Thyroid gland (tissue), 4 donors: ENCODE data around the gene PRKCE. TPM values are rescaled to one million over a fixed set of nuclear protein-coding genes. Genes with fewer than 3 reads are reported as not detected.

Source experiments
- DNase-seq, 2 donors: peaks; one replicate each; pipeline ENCODE4 v3.0.0-alpha.2; 2019
- H3K27ac ChIP-seq, 3 donors: fragments of 200-600 bp; sonication (generic); 1 replicate in 2 of 3; 2 replicates in 1 of 3; pipeline ENCODE4 v1.5.1; 2016 to 2019; ENCODE audit warnings: mild to moderate bottlenecking in 1 of 3, moderate library complexity in 1 of 3
- H3K27me3 ChIP-seq: fragments of 200-600 bp; sonication (generic); one replicate; pipeline ENCODE4 v1.5.1; 2019
- H3K36me3 ChIP-seq, 2 donors: fragments of 200-600 bp; sonication (generic); one replicate each; pipeline ENCODE4 v1.5.1; 2016 to 2019
- H3K4me1 ChIP-seq, 2 donors: fragments of 200-600 bp; sonication (generic); one replicate each; pipeline ENCODE4 v1.5.1; 2017 to 2019
- H3K4me3 ChIP-seq, 3 donors: fragments of 200-600 bp; sonication (generic); replicated peaks in 1 of 3; 1 replicate in 2 of 3; 2 replicates in 1 of 3; pipeline ENCODE4 v1.5.1; 2016; ENCODE audit warnings: mild to moderate bottlenecking in 1 of 3
- H3K9me3 ChIP-seq: fragments of 200-600 bp; sonication (generic); one replicate; pipeline ENCODE4 v1.5.1; 2017
- CTCF ChIP-seq, 6 experiments: fragments of 200-600 bp in 3 of 6; fragments of 450-650 bp in 3 of 6; sonication (generic) in 3 of 6; IDR thresholded peaks; one replicate each; pipeline ENCODE4 v1.5.1; 2016 to 2019; ENCODE audit warnings: antibody characterized with exemption in 6 of 6, mild to moderate bottlenecking in 2 of 6, inconsistent platforms in 1 of 6, moderate library complexity in 1 of 6
- POLR2A ChIP-seq, 2 donors: fragments of 450-650 bp; IDR thresholded peaks; one replicate each; pipeline ENCODE4 v1.6.1; 2017; ENCODE audit warnings: antibody characterized with exemption in 2 of 2, mild to moderate bottlenecking in 2 of 2, moderate library complexity in 1 of 2
- WGBS, 2 donors: methylation state at CpG; one replicate each; pipeline ENCODE4 v1.1.5; 2017; 5-methylcytosine and 5-hydroxymethylcytosine counted together
- intact Hi-C: fragments of 100-400 bp; cut with DNase I; formaldehyde crosslinking; loops from one replicate; pipeline ENCODE4 v1.15.1; 2023
- total RNA-seq, 4 donors: library from RNA; depleted of rRNA; stranded (reverse); fragments of >200 nt; gene quantifications; one replicate each; pipeline ENCODE4 v1.2.3, GENCODE V29; 2016

The PRKCE gene
- total RNA-seq, 4 donors from 2014 or later: 8.4 to 35.3 (median 15.2) TPM

GRCh38 chr2:46014911-46015654, 363.6 kb downstream of the PRKCE start:
- intact Hi-C loops: loop anchor here (10.0 kb wide), 1 partner anchor 350 kb away; no protein-coding TSS in a partner anchor
- Histone ChIP-seq H3K4me1 (peaks cover 9 to 15% of the 10 kb centered on the region in 2 donors), H3K36me3 (no peaks in the 10 kb centered on the region), H3K4me3 (no peak overlapping the region), H3K27ac (peak overlapping the region; percentile 30 to 62 (median 41)), H3K27me3 (no peaks in the 10 kb centered on the region), H3K9me3 (no peaks in the 10 kb centered on the region)
- DNase-seq: peak; percentile 57 to 71
- TF ChIP-seq CTCF (IDR thresholded peaks at IDR 0.05): no peak
- no peak for TF ChIP-seq POLR2A (IDR thresholded peaks at IDR 0.05)
- WGBS, 2 donors: 27 to 37% methylated on average over 6 of the region's 6 CpGs

- 47 to 55% methylated on average over 7 of the region's 7 CpGs for WGBS, 2 donors
- H3K27ac ChIP-seq: peak overlapping the region; percentile 7 to 62 (median 41)
- H3K9me3 ChIP-seq: no peaks in the 10 kb centered on the region
- no peak overlapping the region for H3K4me3 ChIP-seq
- peaks cover 9 to 15% of the 10 kb centered on the region in 2 donors for H3K4me1 ChIP-seq
- intact Hi-C loops: loop anchor here (10.0 kb wide), 1 partner anchor 349 kb away; no protein-coding TSS in a partner anchor
- H3K27me3 ChIP-seq: no peaks in the 10 kb centered on the region
- no peak for DNase-seq
- no peaks in the 10 kb centered on the region for H3K36me3 ChIP-seq
- TF ChIP-seq CTCF (IDR thresholded peaks at IDR 0.05) (no peak), POLR2A (IDR thresholded peaks at IDR 0.05) (no peak)
Measured at GRCh38 chr2:46015671-46016070, 364.2 kb downstream of the PRKCE start.

- Histone ChIP-seq H3K4me1 (peaks cover 9 to 15% of the 10 kb centered on the region in 2 donors), H3K9me3 (no peaks in the 10 kb centered on the region), H3K27me3 (no peaks in the 10 kb centered on the region), H3K27ac (peak overlapping the region in 2 of 3 donors; percentile 7 to 41), H3K4me3 (no peak overlapping the region), H3K36me3 (no peaks in the 10 kb centered on the region)
- DNase-seq: no peak
- WGBS, 2 donors: 93 to 100% methylated on average over 6 of the region's 6 CpGs
- intact Hi-C loops: loop anchor here (10.0 kb wide), 1 partner anchor 349 kb away; no protein-coding TSS in a partner anchor
- TF ChIP-seq POLR2A (IDR thresholded peaks at IDR 0.05): no peak
- TF ChIP-seq CTCF (IDR thresholded peaks at IDR 0.05): no peak
Measured at GRCh38 chr2:46016091-46016490, 364.6 kb downstream of the PRKCE start.

- no peak for DNase-seq
- TF ChIP-seq POLR2A (IDR thresholded peaks at IDR 0.05) (no peak), CTCF (IDR thresholded peaks at IDR 0.05) (no peak)
- intact Hi-C loops: loop anchor here (10.0 kb wide), 1 partner anchor 346 kb away; no protein-coding TSS in a partner anchor
Measured at GRCh38 chr2:46018773-46019591, 367.5 kb downstream of the PRKCE start.

More at GRCh38 chr2:46018773-46019591, 367.5 kb downstream of the PRKCE start:
- Histone ChIP-seq H3K4me3 (no peak overlapping the region), H3K27ac (no peak overlapping the region), H3K36me3 (no peaks in the 10 kb centered on the region), H3K4me1 (peaks cover 9 to 15% of the 10 kb centered on the region in 2 donors), H3K9me3 (no peaks in the 10 kb centered on the region), H3K27me3 (no peaks in the 10 kb centered on the region)
- 91 to 93% methylated on average over 10 of the region's 10 CpGs for WGBS, 2 donors
